HEK293 (cell line): ENCODE data around the gene PAIP2.
A peak's percentile ranks its signal among the peaks of the same experiment; 100 is the strongest.

Experiments used
- GFI1B ChIP-seq: fragments of 450-650 bp; formaldehyde crosslinking; IDR thresholded peaks from 2 replicates; pipeline ENCODE4 v1.5.1; 2016; ENCODE audit warnings: missing biosample characterization, missing genetic modification characterization
- GLI2 ChIP-seq: fragments of 450-650 bp; formaldehyde crosslinking; IDR thresholded peaks from 2 replicates; pipeline ENCODE4; 2017; ENCODE audit warnings: missing biosample characterization, missing genetic modification characterization, low read depth, borderline replicate concordance
- KLF1 ChIP-seq: fragments of 450-650 bp; formaldehyde crosslinking; IDR thresholded peaks from 2 replicates; pipeline ENCODE4 v1.5.1; 2016; ENCODE audit warnings: missing biosample characterization, missing genetic modification characterization
- KLF9 ChIP-seq: fragments of 450-650 bp; formaldehyde crosslinking; IDR thresholded peaks from 2 replicates; pipeline ENCODE4 v1.5.1; 2016; ENCODE audit warnings: missing biosample characterization, missing genetic modification characterization, low read depth
- RBAK ChIP-seq: fragments of 450-650 bp; formaldehyde crosslinking; IDR thresholded peaks from 2 replicates; pipeline ENCODE4 v1.5.1; 2016; ENCODE audit warnings: missing biosample characterization, missing genetic modification characterization
- SALL2 ChIP-seq: fragments of 450-650 bp; formaldehyde crosslinking; IDR thresholded peaks from 2 replicates; pipeline ENCODE4 v1.5.0; 2017; ENCODE audit warnings: missing biosample characterization, mild to moderate bottlenecking, missing genetic modification characterization, borderline replicate concordance
- SCRT1 ChIP-seq: fragments of 450-650 bp; formaldehyde crosslinking; IDR thresholded peaks from 2 replicates; pipeline ENCODE4 v1.5.1; 2016; ENCODE audit warnings: missing biosample characterization, missing genetic modification characterization, borderline replicate concordance
- SETDB1 ChIP-seq: IDR thresholded peaks from one replicate; pipeline ENCODE4 v1.6.1; 2017; ENCODE audit warnings: mild to moderate bottlenecking, low read length, moderate library complexity, mixed read lengths; ENCODE audit not compliant: insufficient read length
- SP2 ChIP-seq: fragments of 450-650 bp; formaldehyde crosslinking; IDR thresholded peaks from 2 replicates; pipeline ENCODE4 v1.5.1; 2016; ENCODE audit warnings: missing biosample characterization, missing genetic modification characterization
- SP3 ChIP-seq: fragments of 450-650 bp; formaldehyde crosslinking; IDR thresholded peaks from 2 replicates; pipeline ENCODE4 v1.5.1; 2016; ENCODE audit warnings: missing biosample characterization, missing genetic modification characterization
- YY1 ChIP-seq: fragments of 450-650 bp; formaldehyde crosslinking; IDR thresholded peaks from 2 replicates; pipeline ENCODE4 v1.5.1; 2018; ENCODE audit warnings: missing biosample characterization, missing genetic modification characterization
- ZBTB20 ChIP-seq: fragments of 450-650 bp; formaldehyde crosslinking; IDR thresholded peaks from 2 replicates; pipeline ENCODE4 v1.5.1; 2016; ENCODE audit warnings: missing biosample characterization, missing genetic modification characterization
- ZFP41 ChIP-seq: fragments of 450-650 bp; formaldehyde crosslinking; IDR thresholded peaks from 2 replicates; pipeline ENCODE4 v1.5.1; 2016; ENCODE audit warnings: missing biosample characterization, missing genetic modification characterization, borderline replicate concordance
- ZNF121 ChIP-seq: fragments of 450-650 bp; formaldehyde crosslinking; IDR thresholded peaks from 2 replicates; pipeline ENCODE4 v1.5.1; 2016; ENCODE audit warnings: missing biosample characterization, missing genetic modification characterization
- ZNF133 ChIP-seq: fragments of 450-650 bp; formaldehyde crosslinking; IDR thresholded peaks from 2 replicates; pipeline ENCODE4 v1.5.1; 2016; ENCODE audit warnings: missing biosample characterization, missing genetic modification characterization
- ZNF184 ChIP-seq: fragments of 450-650 bp; IDR thresholded peaks from 2 replicates; pipeline ENCODE4 v1.5.1; 2018; ENCODE audit warnings: missing biosample characterization, mild to moderate bottlenecking, missing genetic modification characterization
- ZNF221 ChIP-seq: fragments of 450-650 bp; formaldehyde crosslinking; IDR thresholded peaks from 2 replicates; pipeline ENCODE4 v1.5.1; 2017; ENCODE audit warnings: missing biosample characterization, missing genetic modification characterization, borderline replicate concordance
- ZNF24 ChIP-seq: fragments of 450-650 bp; formaldehyde crosslinking; IDR thresholded peaks from 2 replicates; pipeline ENCODE4 v1.5.1; 2016; ENCODE audit warnings: missing biosample characterization, missing genetic modification characterization
- ZNF266 ChIP-seq: fragments of 450-650 bp; formaldehyde crosslinking; IDR thresholded peaks from 2 replicates; pipeline ENCODE4 v1.5.1; 2016; ENCODE audit warnings: missing biosample characterization, missing genetic modification characterization, low read depth
- ZNF311 ChIP-seq: fragments of 450-650 bp; formaldehyde crosslinking; IDR thresholded peaks from 2 replicates; pipeline ENCODE4 v1.5.1; 2017; ENCODE audit warnings: missing biosample characterization, missing genetic modification characterization, borderline replicate concordance
- ZNF335 ChIP-seq: fragments of 450-650 bp; formaldehyde crosslinking; conservative IDR thresholded peaks from 2 replicates; pipeline ENCODE4 v1.5.1; 2016; ENCODE audit warnings: missing biosample characterization, missing genetic modification characterization
- ZNF394 ChIP-seq: fragments of 450-650 bp; formaldehyde crosslinking; IDR thresholded peaks from 2 replicates; pipeline ENCODE4 v1.5.1; 2016; ENCODE audit warnings: missing biosample characterization, missing genetic modification characterization, mild to moderate bottlenecking, moderate library complexity, borderline replicate concordance
- ZNF558 ChIP-seq: fragments of 450-650 bp; formaldehyde crosslinking; IDR thresholded peaks from 2 replicates; pipeline ENCODE4 v1.5.1; 2016; ENCODE audit warnings: missing biosample characterization, missing genetic modification characterization
- ZNF610 ChIP-seq: fragments of 450-650 bp; formaldehyde crosslinking; IDR thresholded peaks from 2 replicates; pipeline ENCODE4 v1.5.1; 2016; ENCODE audit warnings: missing biosample characterization, missing genetic modification characterization, borderline replicate concordance
- ZNF623 ChIP-seq: fragments of 450-650 bp; formaldehyde crosslinking; IDR thresholded peaks from 2 replicates; pipeline ENCODE4 v1.5.1; 2016; ENCODE audit warnings: missing biosample characterization, missing genetic modification characterization
- ZNF624 ChIP-seq: fragments of 450-650 bp; formaldehyde crosslinking; IDR thresholded peaks from 2 replicates; pipeline ENCODE4 v1.5.1; 2017; ENCODE audit warnings: missing biosample characterization, missing genetic modification characterization
- ZNF654 ChIP-seq: fragments of 450-650 bp; formaldehyde crosslinking; IDR thresholded peaks from 2 replicates; pipeline ENCODE4 v1.5.1; 2016; ENCODE audit warnings: low read depth, missing biosample characterization, missing genetic modification characterization
- TF ChIP-seq, protein P1 (sequence below): fragments of 450-650 bp; formaldehyde crosslinking; IDR thresholded peaks from 2 replicates; pipeline ENCODE4 v1.5.1; 2016; ENCODE audit warnings: missing biosample characterization, missing genetic modification characterization
- TF ChIP-seq, protein P2 (sequence below): fragments of 450-650 bp; formaldehyde crosslinking; IDR thresholded peaks from 2 replicates; pipeline ENCODE4 v1.5.1; 2016; ENCODE audit warnings: missing biosample characterization, missing genetic modification characterization, low read depth
- TF ChIP-seq, protein P3 (sequence below): fragments of 450-650 bp; formaldehyde crosslinking; optimal IDR thresholded peaks from 2 replicates; pipeline ENCODE3; 2016; ENCODE audit warnings: missing biosample characterization, mild to moderate bottlenecking, missing genetic modification characterization
- TF ChIP-seq, protein P4 (sequence below): fragments of 450-650 bp; formaldehyde crosslinking; IDR thresholded peaks from 2 replicates; pipeline ENCODE4 v1.5.1; 2016; ENCODE audit warnings: missing biosample characterization, missing genetic modification characterization
- TF ChIP-seq, protein P5 (sequence below): fragments of 450-650 bp; formaldehyde crosslinking; IDR thresholded peaks from 2 replicates; pipeline ENCODE4 v1.5.1; 2016; ENCODE audit warnings: missing biosample characterization, missing genetic modification characterization

The PAIP2 gene

DNA sequence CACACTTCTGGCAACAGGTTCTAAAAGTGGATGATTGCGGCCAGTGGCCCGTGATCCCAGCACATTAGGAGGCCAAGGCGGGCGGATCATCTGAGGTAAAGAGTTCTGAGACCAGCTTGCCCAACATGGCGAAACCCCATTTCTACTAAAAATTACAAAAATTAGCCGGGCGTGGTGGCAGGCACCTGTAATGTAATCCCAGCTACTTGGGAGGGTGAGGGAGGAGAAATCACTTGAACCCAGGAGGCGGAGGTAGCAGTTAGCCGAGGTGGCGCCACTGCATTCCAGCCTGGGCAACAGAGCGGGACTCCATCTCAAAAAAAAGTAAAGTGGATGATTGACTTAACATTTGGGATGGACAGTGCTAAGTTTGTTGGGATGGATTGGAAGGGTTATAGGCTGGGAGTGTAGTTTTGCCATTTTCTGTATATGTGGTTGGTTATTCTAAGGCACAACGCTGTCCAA lies 44.8 kb upstream of the PAIP2 start (continued):
- TF ChIP-seq ZNF121 (peak; percentile 99), ZNF133 (tag by site-specific recombination) (no peak), GFI1B (tag by site-specific recombination) (no peak), ZNF623 (no peak), ZNF266 (tag by site-specific recombination) (no peak), SETDB1 (no peak), ZNF394 (no peak; the same call in 1 of the 2 replicates), ZNF610 (no peak), KLF9 (tag by site-specific recombination) (no peak), RBAK (tag by site-specific recombination) (no peak), SP2 (tag by site-specific recombination) (peak; percentile 30; the same call in 1 of the 2 replicates), ZNF184 (no peak), ZNF221 (no peak), KLF1 (tag by site-specific recombination) (peak; percentile 63), SALL2 (no peak), SCRT1 (tag by site-specific recombination) (peak; percentile 96), ZNF558 (tag by site-specific recombination) (no peak), ZBTB20 (no peak), ZNF311 (tag by site-specific recombination) (no peak), GLI2 (tag by site-specific recombination) (no peak), ZNF654 (no peak), YY1 (tag by site-specific recombination) (no peak), ZNF335 (tag by site-specific recombination) (peak; percentile 25; the same call in 1 of the 2 replicates), ZFP41 (tag by site-specific recombination) (no peak), SP3 (tag by site-specific recombination) (0 out of 2 replicates have a peak, but pooled peaks have one; percentile 13), ZNF624 (tag by site-specific recombination) (no peak), ZNF24 (tag by site-specific recombination) (no peak)
- TF ChIP-seq, protein P1, sequence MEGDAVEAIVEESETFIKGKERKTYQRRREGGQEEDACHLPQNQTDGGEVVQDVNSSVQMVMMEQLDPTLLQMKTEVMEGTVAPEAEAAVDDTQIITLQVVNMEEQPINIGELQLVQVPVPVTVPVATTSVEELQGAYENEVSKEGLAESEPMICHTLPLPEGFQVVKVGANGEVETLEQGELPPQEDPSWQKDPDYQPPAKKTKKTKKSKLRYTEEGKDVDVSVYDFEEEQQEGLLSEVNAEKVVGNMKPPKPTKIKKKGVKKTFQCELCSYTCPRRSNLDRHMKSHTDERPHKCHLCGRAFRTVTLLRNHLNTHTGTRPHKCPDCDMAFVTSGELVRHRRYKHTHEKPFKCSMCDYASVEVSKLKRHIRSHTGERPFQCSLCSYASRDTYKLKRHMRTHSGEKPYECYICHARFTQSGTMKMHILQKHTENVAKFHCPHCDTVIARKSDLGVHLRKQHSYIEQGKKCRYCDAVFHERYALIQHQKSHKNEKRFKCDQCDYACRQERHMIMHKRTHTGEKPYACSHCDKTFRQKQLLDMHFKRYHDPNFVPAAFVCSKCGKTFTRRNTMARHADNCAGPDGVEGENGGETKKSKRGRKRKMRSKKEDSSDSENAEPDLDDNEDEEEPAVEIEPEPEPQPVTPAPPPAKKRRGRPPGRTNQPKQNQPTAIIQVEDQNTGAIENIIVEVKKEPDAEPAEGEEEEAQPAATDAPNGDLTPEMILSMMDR (tag by site-specific recombination) = no peak; the same call in 1 of the 2 replicates
- TF ChIP-seq, protein P2, sequence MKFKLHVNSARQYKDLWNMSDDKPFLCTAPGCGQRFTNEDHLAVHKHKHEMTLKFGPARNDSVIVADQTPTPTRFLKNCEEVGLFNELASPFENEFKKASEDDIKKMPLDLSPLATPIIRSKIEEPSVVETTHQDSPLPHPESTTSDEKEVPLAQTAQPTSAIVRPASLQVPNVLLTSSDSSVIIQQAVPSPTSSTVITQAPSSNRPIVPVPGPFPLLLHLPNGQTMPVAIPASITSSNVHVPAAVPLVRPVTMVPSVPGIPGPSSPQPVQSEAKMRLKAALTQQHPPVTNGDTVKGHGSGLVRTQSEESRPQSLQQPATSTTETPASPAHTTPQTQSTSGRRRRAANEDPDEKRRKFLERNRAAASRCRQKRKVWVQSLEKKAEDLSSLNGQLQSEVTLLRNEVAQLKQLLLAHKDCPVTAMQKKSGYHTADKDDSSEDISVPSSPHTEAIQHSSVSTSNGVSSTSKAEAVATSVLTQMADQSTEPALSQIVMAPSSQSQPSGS (tag by site-specific recombination) = no peak
- TF ChIP-seq, protein P3, sequence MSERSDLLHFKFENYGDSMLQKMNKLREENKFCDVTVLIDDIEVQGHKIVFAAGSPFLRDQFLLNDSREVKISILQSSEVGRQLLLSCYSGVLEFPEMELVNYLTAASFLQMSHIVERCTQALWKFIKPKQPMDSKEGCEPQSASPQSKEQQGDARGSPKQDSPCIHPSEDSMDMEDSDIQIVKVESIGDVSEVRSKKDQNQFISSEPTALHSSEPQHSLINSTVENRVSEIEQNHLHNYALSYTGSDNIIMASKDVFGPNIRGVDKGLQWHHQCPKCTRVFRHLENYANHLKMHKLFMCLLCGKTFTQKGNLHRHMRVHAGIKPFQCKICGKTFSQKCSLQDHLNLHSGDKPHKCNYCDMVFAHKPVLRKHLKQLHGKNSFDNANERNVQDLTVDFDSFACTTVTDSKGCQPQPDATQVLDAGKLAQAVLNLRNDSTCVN (tag by site-specific recombination) = no peak
- TF ChIP-seq, protein P4, sequence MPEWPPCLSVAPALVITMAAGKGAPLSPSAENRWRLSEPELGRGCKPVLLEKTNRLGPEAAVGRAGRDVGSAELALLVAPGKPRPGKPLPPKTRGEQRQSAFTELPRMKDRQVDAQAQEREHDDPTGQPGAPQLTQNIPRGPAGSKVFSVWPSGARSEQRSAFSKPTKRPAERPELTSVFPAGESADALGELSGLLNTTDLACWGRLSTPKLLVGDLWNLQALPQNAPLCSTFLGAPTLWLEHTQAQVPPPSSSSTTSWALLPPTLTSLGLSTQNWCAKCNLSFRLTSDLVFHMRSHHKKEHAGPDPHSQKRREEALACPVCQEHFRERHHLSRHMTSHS = no peak
- TF ChIP-seq, protein P5, sequence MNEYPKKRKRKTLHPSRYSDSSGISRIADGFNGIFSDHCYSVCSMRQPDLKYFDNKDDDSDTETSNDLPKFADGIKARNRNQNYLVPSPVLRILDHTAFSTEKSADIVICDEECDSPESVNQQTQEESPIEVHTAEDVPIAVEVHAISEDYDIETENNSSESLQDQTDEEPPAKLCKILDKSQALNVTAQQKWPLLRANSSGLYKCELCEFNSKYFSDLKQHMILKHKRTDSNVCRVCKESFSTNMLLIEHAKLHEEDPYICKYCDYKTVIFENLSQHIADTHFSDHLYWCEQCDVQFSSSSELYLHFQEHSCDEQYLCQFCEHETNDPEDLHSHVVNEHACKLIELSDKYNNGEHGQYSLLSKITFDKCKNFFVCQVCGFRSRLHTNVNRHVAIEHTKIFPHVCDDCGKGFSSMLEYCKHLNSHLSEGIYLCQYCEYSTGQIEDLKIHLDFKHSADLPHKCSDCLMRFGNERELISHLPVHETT (tag by site-specific recombination) = no peak
